OCI-M2 (cell line): ENCODE data around the gene SLC7A4.
"Not testable (repeated sequence)": the region's sequence is repeated elsewhere in the genome, so short reads cannot be mapped to it uniquely, and the experiment has no call there.

Source experiments
- DNase-seq: peaks from one replicate; lab custom pipeline; 2025; ENCODE audit not compliant: unreplicated experiment; lab: John Stamatoyannopoulos, UW

SLC7A4 gene

DNA sequence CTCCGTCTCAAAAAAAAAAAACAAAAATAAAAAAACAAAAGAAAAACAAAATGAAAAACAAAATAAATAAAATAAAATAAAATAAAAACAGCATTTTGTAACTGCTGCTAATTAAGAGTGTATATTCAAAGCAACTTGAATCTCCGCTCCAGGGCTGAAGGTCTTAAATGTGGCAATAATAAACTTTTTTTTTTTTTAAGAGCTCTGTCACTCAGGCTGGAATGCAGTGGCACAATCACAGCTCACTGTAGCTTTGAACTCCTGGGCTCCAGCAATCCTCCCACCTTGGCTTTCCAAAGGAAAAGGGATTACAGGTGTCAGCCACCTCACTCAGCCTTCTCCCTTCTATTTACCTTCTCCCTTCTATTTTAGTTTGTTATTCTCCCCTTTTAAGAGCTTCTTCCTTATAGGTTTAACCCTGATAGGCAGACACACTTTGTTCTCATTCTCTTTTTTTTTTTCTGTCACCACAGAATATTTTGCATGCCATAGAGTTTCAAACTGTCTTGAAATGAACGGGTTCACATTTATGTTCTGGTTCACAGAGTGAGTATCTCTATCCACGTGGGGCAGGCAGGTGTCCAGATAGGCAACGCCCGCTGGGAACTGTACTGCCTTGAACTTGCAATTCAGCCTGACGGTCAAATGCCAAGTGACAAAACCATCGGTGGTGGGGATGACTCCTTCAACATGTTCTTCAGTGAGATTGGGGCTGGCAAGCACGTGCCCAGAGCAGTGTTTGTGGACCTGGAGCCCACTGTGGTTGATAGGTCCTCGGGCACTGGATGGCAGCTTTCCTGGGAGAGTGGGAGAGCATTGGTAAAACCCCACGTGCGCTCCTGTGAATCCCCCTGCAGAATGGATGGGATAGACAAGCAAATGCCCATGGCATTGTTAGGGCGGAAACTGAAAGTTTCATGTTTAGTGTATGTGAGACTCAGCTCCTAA, 32.8 kb upstream of the SLC7A4 start:
- no peak for DNase-seq

DNA sequence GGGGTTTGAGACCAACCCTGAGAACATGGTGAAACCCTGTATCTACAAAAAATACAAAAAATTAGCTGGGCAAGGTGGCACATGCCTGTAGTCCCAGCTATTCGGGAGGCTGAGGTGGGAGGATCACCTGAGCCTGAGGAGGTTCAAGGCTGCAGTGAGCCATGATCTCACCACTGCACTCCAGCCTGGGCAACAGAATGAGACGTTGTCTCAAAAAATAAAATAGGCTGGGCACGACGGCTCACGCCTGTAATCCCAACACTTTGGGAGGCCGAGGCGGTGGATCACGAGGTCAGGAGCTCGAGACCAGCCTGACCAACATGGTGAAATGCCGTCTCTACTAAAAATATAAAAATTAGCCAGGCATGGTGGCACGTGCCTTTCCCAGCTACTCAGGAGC, 32.1 kb upstream of the SLC7A4 start:
- not testable (repeated sequence) for DNase-seq

DNA sequence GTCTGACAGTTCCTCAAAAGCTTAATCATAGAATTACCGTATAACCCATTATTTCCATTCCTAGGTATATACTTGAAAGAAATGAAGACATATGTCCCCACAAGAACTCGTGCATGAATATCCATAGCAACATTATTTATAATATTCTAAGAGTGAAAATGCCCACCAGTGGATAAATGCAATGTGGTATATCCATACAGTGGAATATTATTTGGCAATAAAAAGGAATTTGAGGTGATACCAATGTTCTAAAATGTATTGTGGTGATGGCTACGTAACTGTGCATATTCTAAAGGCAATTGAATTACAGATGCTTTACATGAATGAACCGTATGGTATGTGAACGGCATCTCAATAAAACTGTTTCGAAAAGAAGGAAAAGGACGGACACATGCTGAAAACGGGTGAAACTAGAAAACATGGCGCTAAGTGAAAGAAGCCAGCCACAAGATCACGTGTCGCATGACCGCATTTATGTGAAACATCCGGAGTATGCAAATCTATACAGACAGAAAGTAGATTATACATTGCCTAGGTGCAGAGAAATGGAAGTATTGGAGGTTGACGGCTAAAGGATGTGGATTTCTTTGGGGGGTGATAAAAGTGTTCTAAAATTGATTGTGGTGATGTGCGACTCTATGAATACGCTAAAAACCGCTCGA, 29.4 kb upstream of the SLC7A4 start:
- not testable (repeated sequence) for DNase-seq

GRCh38 chr22:21060363-21060762, 28.0 kb upstream of the SLC7A4 start:
- DNase-seq, result not testable (repeated sequence)

DNA sequence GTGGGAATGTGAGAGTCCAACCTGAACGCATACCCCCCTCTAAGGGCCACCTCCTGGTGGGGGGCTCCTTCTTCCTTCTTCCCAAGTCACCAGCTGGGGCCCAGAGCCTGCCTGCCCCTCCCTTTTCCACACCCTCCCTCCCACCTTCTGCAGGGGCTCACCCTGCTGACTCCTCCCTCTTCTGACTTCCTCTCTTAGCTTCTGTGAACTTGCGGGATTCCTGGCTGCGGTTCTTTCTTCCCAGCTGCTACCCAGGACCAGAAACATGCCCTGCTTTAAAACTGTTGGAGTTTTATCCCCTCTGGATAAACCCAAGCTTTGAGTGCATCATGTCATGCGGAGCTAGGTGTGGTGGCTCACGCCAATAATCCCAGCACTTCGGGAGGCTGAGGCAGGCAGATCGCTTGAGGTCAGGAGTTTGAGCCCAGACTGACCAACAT, 23.5 kb upstream of the SLC7A4 start:
- DNase-seq, result no peak

GRCh38 chr22:21055564-21055834, 23.1 kb upstream of the SLC7A4 start:
- no peak for DNase-seq

GRCh38 chr22:21054714-21055563, 22.6 kb upstream of the SLC7A4 start:
- no peak for DNase-seq

DNA sequence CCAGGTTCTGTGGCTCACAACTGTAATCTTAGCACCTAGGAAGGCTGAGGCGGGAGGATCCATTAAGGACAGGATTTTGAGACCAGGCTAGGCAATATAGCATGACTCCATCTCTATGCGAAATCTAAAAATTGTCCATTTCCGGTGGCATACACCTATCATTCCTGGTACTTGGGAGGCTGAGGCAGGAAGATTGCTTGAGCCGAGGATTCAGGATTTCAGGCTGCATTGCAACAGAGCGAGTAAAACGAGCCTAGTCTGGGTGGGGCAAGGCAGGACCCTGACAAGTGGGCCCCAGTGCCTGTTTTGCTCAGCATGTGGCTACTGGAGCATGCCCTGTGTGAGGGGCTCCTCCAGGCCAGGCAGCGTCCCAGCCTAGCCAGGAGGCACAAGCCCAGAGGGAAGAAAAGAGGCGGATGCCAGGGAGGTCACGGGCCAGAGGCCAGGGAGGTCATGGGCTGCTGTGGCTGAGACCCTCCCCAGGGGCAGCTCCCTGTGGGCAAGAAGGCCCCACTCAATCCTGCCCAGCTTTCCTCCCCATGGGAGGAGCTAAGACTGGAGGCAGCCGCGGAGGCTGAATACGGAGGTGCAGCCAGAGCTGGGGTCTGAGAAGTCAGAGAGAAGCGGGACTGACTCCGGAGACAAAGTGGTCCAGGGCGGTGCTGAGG, 21.8 kb upstream of the SLC7A4 start:
- no peak for DNase-seq

- DNase-seq, result no peak
Observed at GRCh38 chr22:21052715-21053459, 20.5 kb upstream of the SLC7A4 start.

GRCh38 chr22:21051831-21052400, 19.6 kb upstream of the SLC7A4 start:
- DNase-seq, result no peak

GRCh38 chr22:21051145-21051830, 18.9 kb upstream of the SLC7A4 start:
- DNase-seq, result no peak

DNA sequence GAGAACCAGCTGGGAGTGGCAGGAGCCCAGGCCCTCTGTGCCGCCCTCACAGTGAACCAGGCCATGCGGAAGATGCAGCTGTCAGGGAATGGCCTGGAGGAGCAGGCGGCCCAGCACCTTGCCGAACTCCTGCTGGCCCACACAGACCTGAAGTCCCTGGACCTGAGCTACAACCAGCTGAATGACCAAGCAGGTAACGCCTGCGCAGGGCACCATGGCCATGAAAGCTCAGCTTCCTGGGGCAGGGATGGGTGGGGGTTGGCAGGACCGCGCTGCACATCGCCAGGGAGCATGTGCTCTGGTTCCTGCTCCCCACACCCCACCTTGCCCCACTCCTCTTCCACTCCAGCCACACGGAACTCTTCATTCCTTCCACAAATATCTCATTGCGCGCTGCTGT, 16.6 kb upstream of the SLC7A4 start:
- not testable (repeated sequence) for DNase-seq

DNA sequence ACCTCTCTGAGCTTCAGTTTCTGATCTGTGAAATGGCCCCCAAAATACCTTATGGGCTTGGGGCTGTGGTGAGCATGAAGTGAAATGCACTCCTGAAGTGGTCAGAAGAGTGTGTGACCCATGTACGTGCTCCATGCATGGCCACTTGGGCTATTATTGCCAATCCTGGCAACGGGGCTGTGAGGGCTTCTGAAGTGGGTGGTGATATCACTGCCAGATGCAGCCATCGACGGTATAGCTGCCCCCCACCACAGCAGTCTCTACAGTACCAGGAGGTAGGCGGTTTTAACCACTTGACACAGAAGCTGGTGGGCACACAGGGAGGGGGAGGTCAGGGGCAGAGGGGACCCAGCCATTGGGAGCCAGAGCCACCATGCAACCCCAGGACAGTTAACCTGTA, 16.1 kb upstream of the SLC7A4 start:
- DNase-seq, result not testable (repeated sequence)

DNA sequence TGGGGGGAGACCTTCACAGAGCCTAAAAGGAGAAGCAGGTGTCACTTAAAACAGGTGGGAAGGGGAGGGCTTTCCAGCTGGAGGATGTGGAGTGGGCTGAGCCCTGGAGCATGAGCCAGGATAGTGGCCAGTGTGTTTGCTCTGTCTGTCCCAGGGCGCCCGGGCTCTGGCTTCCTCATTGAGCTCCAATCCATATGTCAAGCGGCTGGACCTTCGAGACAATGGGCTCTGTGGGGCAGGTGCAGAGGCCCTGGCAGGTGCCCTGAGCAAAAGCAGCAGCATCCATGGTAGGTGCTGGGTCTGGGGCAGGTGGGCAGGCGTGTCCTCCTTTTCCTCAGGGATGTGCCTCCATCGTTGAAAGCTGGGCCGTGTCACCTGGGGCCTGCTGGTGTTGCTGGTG, 15.4 kb upstream of the SLC7A4 start:
- no peak for DNase-seq

DNA sequence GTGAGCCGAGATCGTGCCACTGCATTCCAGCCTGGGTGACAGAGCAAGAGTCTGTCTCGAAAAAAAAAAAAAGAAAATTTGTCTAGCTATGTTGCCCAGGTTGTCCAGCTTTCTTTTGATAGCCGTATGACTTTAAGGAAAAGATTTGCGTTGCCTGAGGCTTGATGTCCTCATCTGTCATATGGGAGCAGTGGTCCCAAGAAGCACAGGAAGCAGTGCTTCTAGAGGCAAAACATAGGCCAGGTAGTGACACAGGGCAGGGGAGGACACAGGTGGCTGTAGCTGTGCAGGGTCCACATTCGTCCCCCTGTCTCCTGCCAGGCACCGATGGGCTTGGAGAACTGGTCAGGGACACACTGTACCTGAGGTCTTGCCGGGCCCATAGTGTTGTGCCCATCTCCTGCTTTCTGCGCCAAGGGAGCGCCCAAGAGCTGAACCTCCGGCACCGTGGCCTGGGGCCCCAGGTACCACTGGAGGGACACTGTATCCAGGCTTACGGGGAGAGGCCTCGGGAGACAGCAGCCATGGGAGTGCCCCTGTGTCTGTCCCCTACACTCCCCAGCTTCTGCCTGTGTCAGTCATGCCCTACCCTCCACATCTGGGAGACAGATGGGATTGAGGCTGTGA, 14.8 kb upstream of the SLC7A4 start:
- DNase-seq, result no peak

DNA sequence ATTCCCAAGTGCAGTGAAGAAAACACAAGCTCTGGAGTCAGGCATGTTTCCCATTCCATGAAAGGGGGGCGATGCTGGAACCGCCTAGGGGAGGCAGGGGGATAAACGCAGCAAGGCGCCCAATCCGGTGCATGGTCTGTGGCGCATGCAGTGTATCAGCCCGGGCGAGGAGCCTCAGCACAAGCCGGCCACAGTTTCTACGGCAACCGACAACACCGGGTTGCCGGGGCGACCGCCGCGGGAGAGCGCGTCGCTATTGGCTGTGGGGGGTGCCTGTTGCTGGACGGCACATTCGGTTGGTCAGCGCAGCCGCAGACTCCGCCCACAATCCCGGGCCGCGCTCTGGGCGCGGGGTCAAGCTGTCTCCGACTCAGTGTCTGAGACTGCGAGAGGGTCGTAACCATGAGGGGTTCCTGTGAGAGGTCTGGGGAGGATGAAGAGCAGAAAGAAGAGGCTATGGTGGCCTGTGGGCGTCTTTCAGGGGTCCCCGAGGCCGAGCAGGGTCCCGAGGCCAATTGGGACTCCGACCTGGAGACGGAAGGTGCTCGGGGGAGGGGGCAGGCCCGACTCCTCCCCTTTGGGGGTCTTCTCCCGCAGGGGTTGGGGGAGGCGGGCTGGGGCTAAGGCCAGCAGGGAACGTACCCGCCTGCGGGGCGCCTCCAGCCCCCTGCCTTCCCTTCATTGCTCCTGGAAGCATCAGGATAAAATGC, 13.4 kb upstream of the SLC7A4 start, which contains the start of gene LRRC74B:
TSS of gene LRRC74B (plus strand) at position 362 of the 710 bp plus-strand sequence. CDS start at position 403, 41 bp downstream.
- DNase-seq, result no peak

DNA sequence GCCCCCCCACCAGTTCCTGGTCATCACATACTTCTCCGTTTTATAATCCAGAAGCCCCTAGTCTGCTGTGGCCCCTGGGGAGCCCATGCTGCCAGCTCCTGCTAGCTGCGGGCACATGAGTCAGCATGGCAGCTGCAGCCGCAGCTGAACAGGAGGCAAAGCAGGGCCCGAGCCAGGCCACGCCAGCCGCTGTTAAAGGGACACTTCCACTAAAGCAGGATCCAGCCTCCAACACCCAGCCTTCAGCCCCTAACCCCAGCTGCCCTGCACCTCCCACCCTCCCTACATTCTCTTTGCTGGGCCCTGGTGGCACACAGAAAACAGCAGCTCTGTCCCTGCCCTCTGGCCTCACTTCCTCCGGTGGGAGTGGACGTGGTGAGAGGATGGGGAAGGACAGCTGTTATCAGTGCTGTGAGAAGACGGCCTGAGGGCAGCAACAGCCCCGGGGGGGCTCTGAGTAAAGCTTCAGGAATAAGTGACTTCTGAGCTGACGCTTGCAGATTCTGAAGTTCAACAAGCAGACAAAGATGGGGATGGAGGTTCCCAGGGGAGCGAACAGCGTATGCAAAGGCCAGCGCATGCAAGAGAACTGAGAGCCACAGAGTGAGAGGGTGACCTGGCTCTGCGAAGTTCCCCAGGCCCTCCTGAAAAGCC, 12.7 kb upstream of the SLC7A4 start:
- DNase-seq, result no peak
